Parathyroid adenoma (tissue), 2 donors: ENCODE measurements around the gene RPL28.

Experiments used
- H2AFZ ChIP-seq: fragments of 300-600 bp; sonication (generic); one replicate; pipeline ENCODE4 v1.7.0; 2017; ENCODE audit warnings: antibody characterized with exemption, mild to moderate bottlenecking
- H3K27ac ChIP-seq: fragments of 300-600 bp; sonication (generic); one replicate; pipeline ENCODE4 v1.7.0; 2017
- H3K27me3 ChIP-seq: fragments of 300-600 bp; sonication (generic); one replicate; pipeline ENCODE4 v1.7.0; 2017; ENCODE audit warnings: low read length; ENCODE audit not compliant: control insufficient read depth, insufficient read depth
- H3K36me3 ChIP-seq: fragments of 300-600 bp; sonication (generic); one replicate; pipeline ENCODE4 v1.7.0; 2017; ENCODE audit warnings: low read length; ENCODE audit not compliant: control insufficient read depth, insufficient read depth
- H3K4me1 ChIP-seq: fragments of 300-600 bp; sonication (generic); one replicate; pipeline ENCODE4 v1.7.0; 2017; ENCODE audit warnings: control low read depth
- H3K4me2 ChIP-seq: fragments of 300-600 bp; sonication (generic); one replicate; pipeline ENCODE4 v1.7.0; 2017; ENCODE audit warnings: low read length
- H3K4me3 ChIP-seq: fragments of 300-600 bp; sonication (generic); one replicate; pipeline ENCODE4 v1.7.0; 2017; ENCODE audit warnings: low read depth, low read length
- H3K79me2 ChIP-seq: fragments of 300-600 bp; sonication (generic); one replicate; pipeline ENCODE4 v1.7.0; 2017; ENCODE audit warnings: control low read depth
- H3K9ac ChIP-seq: fragments of 300-600 bp; sonication (generic); one replicate; pipeline ENCODE4 v1.7.0; 2017; ENCODE audit warnings: mild to moderate bottlenecking
- H3K9me3 ChIP-seq: fragments of 300-600 bp; sonication (generic); one replicate; pipeline ENCODE4 v1.7.0; 2017; ENCODE audit warnings: low read length; ENCODE audit not compliant: control insufficient read depth
- TF ChIP-seq, protein P1 (sequence below): fragments of 300-600 bp; sonication (generic); IDR thresholded peaks from one replicate; pipeline ENCODE4 v1.7.0; 2017; ENCODE audit warnings: antibody characterized with exemption, mild to moderate bottlenecking
- donor health status: primary hyperparathyroidism.

Gene RPL28

DNA sequence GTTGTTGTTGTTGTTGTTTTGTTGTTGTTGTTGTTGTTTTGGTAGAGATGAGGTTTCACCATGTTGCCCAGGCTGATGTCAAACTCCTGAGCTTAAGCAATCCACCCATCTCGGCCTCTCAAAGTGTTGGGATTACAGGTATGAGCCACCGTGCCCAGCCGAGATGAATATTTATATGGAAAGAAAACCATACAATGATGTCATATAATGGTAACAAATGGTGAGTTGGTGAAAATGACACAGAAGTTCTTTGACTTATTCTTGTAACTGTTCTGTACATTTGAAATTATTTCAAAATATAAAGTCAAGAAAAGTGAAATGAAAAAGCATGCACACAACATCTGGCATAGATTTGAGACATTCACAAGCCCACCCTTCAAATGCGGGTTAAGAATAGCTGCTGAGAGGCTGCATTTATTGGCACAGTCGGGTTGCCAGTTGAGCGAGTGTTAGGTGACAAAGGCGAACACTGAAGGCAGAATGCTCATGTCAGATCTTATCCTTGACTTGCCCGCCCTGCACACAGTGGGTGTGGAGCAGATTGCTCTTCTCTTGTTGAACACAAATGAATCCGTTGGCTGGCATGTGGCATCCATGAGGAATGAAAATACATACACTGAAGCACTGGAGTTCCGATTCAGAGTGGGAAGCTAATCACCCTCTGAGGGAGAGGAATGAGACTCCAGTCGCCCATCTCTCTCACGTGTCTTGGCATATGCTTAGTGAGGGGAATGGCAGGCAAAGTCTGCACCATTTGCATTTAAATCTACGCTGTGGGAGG, 37.7 kb downstream of the RPL28 start:
- Histone ChIP-seq H3K9ac (no peak overlapping the region), H3K27ac (no peak overlapping the region), H3K9me3 (no peaks in the 10 kb centered on the region)

DNA sequence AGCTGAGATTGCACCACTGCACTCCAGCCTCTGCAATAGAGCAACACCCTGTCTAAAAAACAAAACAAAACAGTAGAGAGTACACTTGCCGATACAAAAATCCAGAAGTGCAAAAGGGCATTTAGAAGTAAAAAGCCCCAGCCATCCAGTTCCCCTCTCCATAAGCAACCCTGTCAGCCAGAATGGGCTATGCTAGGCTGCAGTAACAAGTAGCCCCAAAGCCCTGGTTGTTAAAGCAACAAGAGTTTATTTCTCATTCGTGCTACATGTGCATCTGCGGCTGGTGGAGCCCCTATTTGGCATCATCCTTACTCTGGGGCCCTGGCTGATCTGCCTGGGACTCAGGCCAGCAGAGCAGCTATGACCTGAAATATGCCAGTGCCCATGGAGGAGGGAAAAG, 38.8 kb downstream of the RPL28 start:
- no peaks in the 10 kb centered on the region for H3K9me3 ChIP-seq
- TF ChIP-seq, protein P1, sequence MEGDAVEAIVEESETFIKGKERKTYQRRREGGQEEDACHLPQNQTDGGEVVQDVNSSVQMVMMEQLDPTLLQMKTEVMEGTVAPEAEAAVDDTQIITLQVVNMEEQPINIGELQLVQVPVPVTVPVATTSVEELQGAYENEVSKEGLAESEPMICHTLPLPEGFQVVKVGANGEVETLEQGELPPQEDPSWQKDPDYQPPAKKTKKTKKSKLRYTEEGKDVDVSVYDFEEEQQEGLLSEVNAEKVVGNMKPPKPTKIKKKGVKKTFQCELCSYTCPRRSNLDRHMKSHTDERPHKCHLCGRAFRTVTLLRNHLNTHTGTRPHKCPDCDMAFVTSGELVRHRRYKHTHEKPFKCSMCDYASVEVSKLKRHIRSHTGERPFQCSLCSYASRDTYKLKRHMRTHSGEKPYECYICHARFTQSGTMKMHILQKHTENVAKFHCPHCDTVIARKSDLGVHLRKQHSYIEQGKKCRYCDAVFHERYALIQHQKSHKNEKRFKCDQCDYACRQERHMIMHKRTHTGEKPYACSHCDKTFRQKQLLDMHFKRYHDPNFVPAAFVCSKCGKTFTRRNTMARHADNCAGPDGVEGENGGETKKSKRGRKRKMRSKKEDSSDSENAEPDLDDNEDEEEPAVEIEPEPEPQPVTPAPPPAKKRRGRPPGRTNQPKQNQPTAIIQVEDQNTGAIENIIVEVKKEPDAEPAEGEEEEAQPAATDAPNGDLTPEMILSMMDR: no peak
- H3K27ac ChIP-seq: no peak overlapping the region
- H3K4me2 ChIP-seq: no peak overlapping the region
- H3K4me1 ChIP-seq: no peaks in the 10 kb centered on the region
- H3K79me2 ChIP-seq: no peaks in the 10 kb centered on the region
- no peak overlapping the region for H3K4me3 ChIP-seq
- no peaks in the 10 kb centered on the region for H3K36me3 ChIP-seq
- no peak overlapping the region for H2AFZ ChIP-seq
- H3K9ac ChIP-seq: no peak overlapping the region
- no peaks in the 10 kb centered on the region for H3K27me3 ChIP-seq

More for the DNA sequence above, 37.7 kb downstream of the RPL28 start:
- no peaks in the 10 kb centered on the region for H3K79me2 ChIP-seq
- H3K4me3 ChIP-seq: no peak overlapping the region
- no peak overlapping the region for H2AFZ ChIP-seq
- no peaks in the 10 kb centered on the region for H3K4me1 ChIP-seq
- H3K4me2 ChIP-seq: no peak overlapping the region
- no peaks in the 10 kb centered on the region for H3K27me3 ChIP-seq
- TF ChIP-seq, protein P1: no peak
- H3K36me3 ChIP-seq: no peaks in the 10 kb centered on the region

DNA sequence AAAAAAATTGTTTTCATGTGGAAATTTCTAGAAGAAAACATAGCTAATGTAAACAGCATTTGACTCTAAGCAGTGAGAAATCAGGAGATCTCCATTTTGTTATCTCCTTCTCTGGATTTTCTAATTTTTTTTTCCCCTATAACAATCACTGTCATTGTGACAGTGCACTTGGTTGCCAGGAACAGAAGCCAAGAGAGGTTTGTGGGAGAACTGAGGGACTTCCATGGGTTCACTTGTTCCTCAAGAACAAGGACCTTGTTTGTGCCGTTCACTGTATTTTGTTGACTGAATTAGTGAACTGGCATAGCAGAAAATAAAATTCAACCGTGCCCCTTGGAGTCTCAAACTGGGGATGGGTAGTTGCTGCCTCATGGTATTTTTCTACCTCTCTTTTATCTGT, 40.3 kb downstream of the RPL28 start:
- Histone ChIP-seq H3K9me3 (no peaks in the 10 kb centered on the region), H3K79me2 (no peaks in the 10 kb centered on the region), H3K4me3 (no peak overlapping the region), H3K4me1 (no peaks in the 10 kb centered on the region), H3K27me3 (no peaks in the 10 kb centered on the region), H3K27ac (no peak overlapping the region), H2AFZ (no peak overlapping the region), H3K4me2 (no peak overlapping the region), H3K9ac (no peak overlapping the region), H3K36me3 (no peaks in the 10 kb centered on the region)
- TF ChIP-seq, protein P1: no peak

DNA sequence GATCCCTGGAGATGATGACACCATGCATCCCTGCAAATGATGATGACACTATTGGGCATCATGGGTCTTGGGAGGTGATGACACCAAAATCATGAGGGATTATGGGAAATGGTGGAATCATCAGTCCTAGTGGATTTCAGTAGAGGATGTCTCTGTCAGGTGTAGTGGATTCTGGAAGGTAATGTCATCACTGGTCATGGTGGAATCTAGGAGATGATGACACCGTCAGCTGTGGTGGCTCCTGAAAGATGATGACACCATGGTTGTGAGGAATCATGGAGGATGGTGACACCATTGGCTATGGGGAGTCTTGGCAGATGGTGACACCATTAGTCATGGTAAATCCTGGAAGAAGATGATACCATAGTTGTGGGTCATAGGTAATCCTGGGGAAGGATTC, 45.5 kb downstream of the RPL28 start:
- H3K27ac ChIP-seq: no peak overlapping the region
- no peak overlapping the region for H3K4me2 ChIP-seq
- peaks cover 8% of the 10 kb centered on the region for H3K27me3 ChIP-seq

More for the DNA sequence above, 45.5 kb downstream of the RPL28 start:
- Histone ChIP-seq H3K4me3 (no peak overlapping the region), H3K9ac (no peak overlapping the region), H2AFZ (no peak overlapping the region), H3K4me1 (no peaks in the 10 kb centered on the region), H3K36me3 (no peaks in the 10 kb centered on the region), H3K79me2 (no peaks in the 10 kb centered on the region), H3K9me3 (no peaks in the 10 kb centered on the region)
- TF ChIP-seq, protein P1: no peak
